HG03558 (cell line): ENCODE measurements around the gene RNF182.
"Not testable (repeated sequence)": the region's sequence is repeated elsewhere in the genome, so short reads cannot be mapped to it uniquely, and the experiment has no call there.

ENCODE experiments used
- ATAC-seq: cut with Tn5 transposase; IDR thresholded peaks from one replicate; pipeline ENCODE4 v1.9.1; 2021; ENCODE audit warnings: moderate number of reproducible peaks; ENCODE audit not compliant: unreplicated experiment; ENCODE audit errors: extremely low read depth

RNF182 gene

GRCh38 chr6:13952101-13952500 lies 27.3 kb downstream of the RNF182 start:
- ATAC-seq = no peak

DNA sequence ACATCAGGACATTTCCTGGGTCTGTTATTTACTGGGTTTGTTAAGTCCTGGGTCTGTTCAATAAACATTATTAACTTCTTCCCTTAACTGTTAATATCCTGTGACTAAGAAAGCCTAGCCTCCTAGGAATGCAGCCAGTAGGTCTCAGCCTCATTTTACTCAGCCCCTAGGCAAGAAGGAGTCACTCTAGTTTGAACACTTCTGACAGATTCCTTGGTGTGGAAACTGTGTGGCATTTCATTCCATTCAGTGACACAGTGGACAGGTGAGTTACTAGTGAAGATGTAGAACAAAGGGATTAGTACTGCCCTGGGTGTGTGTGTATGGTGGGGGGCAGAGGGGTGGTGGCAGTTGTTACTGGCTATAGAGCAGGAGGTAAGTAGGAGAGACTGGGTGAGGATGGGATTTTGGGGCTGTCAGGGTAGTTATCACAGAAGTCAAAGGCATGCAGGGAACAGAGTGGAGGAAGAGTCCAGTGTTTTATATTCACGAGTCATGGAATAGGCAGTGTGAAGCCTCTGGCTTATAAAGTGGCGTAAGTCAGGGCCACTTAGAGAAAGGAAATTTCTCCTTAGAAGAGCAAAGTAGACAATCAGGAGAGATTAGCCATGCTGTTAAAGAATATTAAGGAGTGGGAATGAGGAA lies 28.4 kb downstream of the RNF182 start:
- ATAC-seq = no peak

DNA sequence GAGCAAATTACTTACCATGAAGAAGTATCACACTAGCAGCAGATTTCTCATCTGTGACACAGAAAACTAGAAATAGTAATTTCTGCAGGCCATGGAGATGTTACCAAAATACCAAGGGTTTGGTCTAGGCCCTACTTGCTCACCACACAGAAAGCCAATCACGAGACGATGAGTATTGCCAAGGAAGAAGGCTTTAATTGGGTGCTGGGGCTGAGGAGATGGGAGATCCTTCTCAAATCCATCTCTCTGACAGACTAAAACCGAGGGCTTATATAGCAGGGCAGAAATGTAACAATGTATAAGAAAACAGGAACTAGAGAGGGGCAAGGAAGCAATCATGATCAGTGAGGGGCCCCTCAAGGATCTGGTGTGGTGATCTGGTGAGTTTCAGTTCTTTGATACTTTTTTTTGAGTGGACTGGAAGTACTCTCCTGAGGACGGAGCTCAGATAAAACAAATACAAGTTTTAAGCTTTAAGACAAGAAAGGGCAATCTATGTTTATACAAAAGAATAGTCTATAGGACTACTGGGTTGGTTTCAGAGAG lies 40.9 kb downstream of the RNF182 start:
- no peak for ATAC-seq

DNA sequence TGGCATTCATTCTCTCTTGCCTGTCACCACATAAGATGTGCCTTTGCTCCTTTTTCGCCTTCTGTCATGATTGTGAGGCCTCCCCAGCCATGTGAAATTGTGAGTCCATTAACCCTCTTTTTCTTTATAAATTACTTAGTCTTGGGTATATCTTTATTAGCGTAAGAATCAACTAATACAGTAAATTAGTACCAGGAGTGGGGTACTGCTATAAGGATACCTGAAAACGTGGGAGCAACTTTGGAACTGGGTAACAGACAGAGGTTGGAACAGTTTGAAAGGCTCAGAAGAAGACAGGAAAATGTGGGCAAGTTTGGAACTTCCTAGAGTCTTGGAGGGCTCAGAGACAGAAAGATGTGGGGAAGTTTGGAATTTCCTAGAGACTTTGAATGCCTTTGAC lies 46.6 kb downstream of the RNF182 start:
- no peak for ATAC-seq

GRCh38 chr6:13972602-13973001 lies 47.9 kb downstream of the RNF182 start:
- ATAC-seq = not testable (repeated sequence)

GRCh38 chr6:13973422-13973821 lies 48.7 kb downstream of the RNF182 start:
- not testable (repeated sequence) for ATAC-seq

GRCh38 chr6:13978102-13978640 lies 53.4 kb downstream of the RNF182 start:
- no peak for ATAC-seq

DNA sequence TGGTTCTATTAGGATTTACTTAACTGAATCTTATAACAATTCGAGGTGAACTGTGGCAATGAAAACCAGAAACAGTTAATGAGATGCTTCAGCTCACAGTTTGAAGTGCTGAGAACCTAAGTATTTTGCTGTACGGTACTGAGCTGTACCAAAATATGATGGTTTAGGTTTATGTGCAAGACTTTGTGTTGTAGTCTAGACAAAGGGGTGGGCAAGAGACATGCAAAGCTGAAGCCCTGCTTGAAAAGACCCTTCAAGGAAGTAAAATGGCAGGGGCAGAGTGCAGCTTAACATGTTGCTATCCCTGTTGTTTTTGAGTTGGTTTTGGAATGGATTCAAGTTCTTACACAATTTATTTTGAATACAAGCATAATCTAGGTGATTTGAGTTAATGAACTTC lies 54.0 kb downstream of the RNF182 start:
- no peak for ATAC-seq

- no peak for ATAC-seq
These were observed 54.8 kb downstream of the RNF182 start for GRCh38 chr6:13979284-13980171.

- no peak for ATAC-seq
These were observed 55.8 kb downstream of the RNF182 start for GRCh38 chr6:13980534-13980933.

DNA sequence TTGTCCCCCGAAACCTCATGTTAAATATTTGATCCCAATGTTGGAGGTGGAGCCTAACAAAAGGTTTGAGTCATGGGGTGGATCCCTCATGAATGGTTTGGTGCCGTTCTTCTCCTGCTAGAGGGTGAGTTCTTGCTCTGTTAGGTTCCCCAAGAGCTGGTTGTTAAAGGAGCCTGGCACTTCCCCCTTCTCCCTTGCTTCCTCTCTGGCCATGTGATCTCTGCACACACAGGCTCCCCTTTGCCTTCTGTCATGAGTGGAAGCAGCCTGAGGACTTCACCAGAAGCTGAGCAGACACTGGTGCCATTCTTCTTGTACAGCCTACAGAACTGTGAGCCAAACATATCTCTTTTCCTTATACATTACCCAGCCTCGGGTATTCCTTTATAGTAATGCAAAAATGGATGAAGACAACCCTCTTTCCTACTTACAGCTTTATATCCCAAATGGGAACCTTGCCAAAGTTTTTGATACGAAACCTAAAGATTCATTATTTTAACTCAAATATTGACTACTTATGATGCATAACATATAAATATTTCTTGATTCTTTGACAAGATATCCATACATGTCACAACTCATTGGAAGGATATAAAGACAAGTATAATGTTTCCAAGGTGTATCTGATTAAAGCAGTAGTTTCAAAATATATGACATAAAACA lies 61.0 kb downstream of the RNF182 start:
- ATAC-seq = no peak

GRCh38 chr6:13986700-13987399 lies 62.1 kb downstream of the RNF182 start:
- no peak for ATAC-seq

- ATAC-seq = no peak
These were observed 62.7 kb downstream of the RNF182 start for GRCh38 chr6:13987400-13987865.

DNA sequence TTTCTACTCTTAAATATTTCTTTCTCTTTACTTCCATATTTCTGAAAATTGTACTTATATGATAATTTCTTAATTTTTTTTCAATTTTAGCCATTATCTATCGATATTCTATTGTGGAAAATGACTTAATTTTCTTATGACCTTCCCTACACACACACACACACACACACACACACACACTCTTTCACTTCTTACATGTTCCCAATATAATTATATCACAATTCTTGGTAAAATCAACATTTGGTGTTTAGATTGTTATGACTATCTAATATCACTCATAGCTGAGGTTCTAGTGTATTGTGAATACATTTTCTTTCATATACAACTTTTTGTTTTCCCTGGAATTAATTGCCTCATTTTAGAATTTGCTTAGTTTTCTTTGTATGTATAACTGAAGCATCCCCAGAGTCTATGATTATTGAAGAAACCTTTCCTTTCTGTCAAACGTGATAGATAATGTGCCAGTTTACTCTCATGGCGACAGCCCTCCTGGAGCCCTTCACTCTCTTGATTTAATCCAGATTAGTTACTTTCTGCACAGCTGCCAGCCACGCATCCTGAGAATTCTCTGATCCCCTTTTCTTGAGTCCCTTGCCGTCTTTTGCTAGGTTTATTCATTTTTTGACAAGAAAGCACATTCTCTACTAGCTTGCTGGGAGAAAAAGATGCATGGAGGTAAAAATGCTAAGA lies 63.4 kb downstream of the RNF182 start:
- ATAC-seq = no peak

GRCh38 chr6:13988908-13989307 lies 64.2 kb downstream of the RNF182 start:
- ATAC-seq = no peak

- ATAC-seq = no peak
These were observed 64.9 kb downstream of the RNF182 start for GRCh38 chr6:13989496-13990144.

GRCh38 chr6:13990796-13991195 lies 66.0 kb downstream of the RNF182 start:
- ATAC-seq = no peak

GRCh38 chr6:13991393-13991792 lies 66.6 kb downstream of the RNF182 start:
- no peak for ATAC-seq
